GM12873 (cell line): Measurements from ENCODE around the gene HSD17B12.

Experiments
- CTCF ChIP-seq: IDR thresholded peaks from 2 replicates; pipeline ENCODE4 v1.5.1; 2012; ENCODE audit warnings: low read depth, mild to moderate bottlenecking, moderate library complexity, low read length, control low read depth; ENCODE audit not compliant: insufficient read depth; ENCODE audit errors: missing control alignments

HSD17B12 gene

GRCh38 chr11:43787824-43788223 is 107.3 kb downstream of the HSD17B12 start:
- no peak for TF ChIP-seq CTCF

- no peak for TF ChIP-seq CTCF
Measured at GRCh38 chr11:43788421-43788820, 107.9 kb downstream of the HSD17B12 start.

DNA sequence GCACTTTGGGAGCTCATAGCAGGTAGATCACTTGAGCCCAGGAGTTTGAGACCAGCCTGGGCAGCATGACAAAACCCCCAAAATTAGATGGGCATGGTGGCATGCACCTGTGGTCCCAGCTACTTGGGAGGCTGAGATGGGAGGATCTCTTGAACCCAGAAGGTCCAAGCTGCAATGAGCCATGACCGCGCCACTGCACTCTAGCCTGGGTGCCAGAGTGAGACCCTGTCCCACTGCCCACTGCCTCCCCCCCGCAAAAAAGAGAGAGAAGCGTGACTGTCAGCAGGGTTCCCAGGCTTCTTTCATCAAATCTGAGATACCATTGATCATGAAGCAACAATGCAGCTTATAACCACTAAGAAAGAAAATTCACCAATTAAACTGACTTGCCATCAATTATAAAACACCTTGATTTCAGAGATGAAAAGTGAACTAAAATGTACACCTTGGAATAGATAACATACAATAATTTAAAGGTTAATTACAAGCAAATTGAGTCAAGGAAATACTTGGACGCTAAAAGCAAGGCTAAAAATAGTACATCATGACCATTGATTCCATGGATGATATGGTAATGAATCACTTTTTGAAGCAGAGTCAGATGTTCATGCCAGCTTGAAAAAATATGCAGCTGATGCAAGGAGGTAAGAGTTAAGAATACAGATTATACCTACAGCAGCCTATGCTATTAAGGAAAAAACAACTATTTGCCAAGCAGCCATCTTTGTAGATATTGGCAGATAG is 109.3 kb downstream of the HSD17B12 start:
- no peak for TF ChIP-seq CTCF

DNA sequence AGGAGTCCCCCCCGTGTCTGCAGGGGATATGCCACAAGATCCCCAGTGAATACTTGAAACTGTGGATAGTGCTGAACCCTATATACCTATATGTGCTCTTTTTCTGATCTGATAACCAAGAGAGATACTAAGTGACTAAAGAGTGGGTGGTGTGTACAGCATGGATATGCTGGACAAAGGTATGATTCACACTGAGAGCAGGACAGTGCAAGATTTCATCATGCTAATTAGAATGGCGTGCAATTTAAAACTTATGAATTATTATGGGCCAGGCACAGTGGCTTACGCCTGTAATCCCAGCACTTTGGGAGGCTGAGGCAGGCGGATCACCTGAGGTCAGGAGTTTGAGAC is 109.9 kb downstream of the HSD17B12 start:
- no peak for TF ChIP-seq CTCF

- no peak for TF ChIP-seq CTCF
Measured at GRCh38 chr11:43797337-43797736, 116.8 kb downstream of the HSD17B12 start.

DNA sequence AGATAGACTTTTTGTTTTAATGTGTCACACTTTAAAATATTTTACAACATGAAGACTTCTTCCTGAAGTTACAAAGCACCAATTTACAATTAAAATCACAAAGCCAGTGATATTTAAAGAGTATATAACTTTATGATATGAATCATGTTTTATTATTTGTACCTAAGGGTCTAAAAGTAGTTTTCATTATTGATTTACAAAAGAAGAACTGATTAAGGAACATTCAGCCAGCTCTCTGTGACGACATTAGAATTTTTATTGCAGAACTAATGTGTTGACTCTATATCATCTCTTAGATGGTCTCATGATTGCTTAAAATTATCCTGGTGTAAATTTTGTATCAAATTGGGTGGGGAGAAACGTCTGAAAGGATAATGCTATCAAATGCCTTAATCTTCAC is 117.3 kb downstream of the HSD17B12 start:
- TF ChIP-seq CTCF = no peak

- TF ChIP-seq CTCF = peak; percentile 43
Measured at GRCh38 chr11:43802509-43802908, 122.0 kb downstream of the HSD17B12 start.
